NB4 (cell line): Measurements from ENCODE around the gene INPP5A.

Experiments
- POLR2A ChIP-seq: IDR thresholded peaks from 2 replicates; pipeline ENCODE4 v1.6.1; 2011; ENCODE audit warnings: mild to moderate bottlenecking; ENCODE audit not compliant: insufficient read length; ENCODE audit errors: extremely low read depth
- TF ChIP-seq, protein P1 (sequence below): IDR thresholded peaks from one replicate; pipeline ENCODE4 v1.5.1; 2012; ENCODE audit warnings: low read depth, low read length

DNA sequence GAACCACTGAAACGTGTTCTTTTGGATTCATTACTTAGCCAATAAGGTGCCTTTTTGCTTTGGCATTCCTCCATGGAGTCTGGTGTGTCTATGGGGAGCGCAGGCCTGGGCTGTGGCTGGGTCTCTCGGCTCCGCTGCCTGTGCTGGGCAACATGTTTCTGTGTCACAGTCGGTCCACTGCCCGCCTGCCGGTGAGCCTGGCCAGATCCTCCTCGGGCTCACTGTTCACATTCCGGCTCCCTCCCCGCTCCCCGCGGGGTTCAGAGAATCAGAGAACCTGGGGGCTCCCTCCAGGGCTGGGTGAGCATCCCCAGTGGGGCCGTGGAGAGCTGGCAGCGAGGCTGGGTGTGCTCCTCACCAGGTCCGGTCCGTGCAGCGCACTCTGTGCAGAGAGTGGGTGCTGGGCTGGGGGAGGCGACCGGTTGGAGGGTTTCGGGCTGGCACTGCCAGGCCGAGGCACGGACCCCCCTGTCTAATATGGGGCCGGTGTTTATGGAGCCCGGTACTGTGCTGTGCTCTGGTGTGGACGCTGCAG lies 70.4 kb downstream of the INPP5A start:
- TF ChIP-seq, protein P1, sequence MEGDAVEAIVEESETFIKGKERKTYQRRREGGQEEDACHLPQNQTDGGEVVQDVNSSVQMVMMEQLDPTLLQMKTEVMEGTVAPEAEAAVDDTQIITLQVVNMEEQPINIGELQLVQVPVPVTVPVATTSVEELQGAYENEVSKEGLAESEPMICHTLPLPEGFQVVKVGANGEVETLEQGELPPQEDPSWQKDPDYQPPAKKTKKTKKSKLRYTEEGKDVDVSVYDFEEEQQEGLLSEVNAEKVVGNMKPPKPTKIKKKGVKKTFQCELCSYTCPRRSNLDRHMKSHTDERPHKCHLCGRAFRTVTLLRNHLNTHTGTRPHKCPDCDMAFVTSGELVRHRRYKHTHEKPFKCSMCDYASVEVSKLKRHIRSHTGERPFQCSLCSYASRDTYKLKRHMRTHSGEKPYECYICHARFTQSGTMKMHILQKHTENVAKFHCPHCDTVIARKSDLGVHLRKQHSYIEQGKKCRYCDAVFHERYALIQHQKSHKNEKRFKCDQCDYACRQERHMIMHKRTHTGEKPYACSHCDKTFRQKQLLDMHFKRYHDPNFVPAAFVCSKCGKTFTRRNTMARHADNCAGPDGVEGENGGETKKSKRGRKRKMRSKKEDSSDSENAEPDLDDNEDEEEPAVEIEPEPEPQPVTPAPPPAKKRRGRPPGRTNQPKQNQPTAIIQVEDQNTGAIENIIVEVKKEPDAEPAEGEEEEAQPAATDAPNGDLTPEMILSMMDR: no peak
- no peak for TF ChIP-seq POLR2A
